Body of pancreas (tissue), 4 donors: ENCODE measurements around the gene SORL1.

ENCODE experiments used
- POLR2A ChIP-seq, 3 donors: fragments of 450-650 bp; IDR thresholded peaks; one replicate each; pipeline ENCODE4 v1.6.1; 2016; ENCODE audit warnings: antibody characterized with exemption in 3 of 3, mild to moderate bottlenecking in 2 of 3
- TF ChIP-seq, protein P1 (sequence below), 7 experiments: fragments of 450-650 bp in 4 of 7; fragments of 200-600 bp in 3 of 7; sonication (generic) in 3 of 7; IDR thresholded peaks; one replicate each; pipeline ENCODE4 v1.5.1; 2016 to 2019; ENCODE audit warnings: antibody characterized with exemption in 7 of 7

DNA sequence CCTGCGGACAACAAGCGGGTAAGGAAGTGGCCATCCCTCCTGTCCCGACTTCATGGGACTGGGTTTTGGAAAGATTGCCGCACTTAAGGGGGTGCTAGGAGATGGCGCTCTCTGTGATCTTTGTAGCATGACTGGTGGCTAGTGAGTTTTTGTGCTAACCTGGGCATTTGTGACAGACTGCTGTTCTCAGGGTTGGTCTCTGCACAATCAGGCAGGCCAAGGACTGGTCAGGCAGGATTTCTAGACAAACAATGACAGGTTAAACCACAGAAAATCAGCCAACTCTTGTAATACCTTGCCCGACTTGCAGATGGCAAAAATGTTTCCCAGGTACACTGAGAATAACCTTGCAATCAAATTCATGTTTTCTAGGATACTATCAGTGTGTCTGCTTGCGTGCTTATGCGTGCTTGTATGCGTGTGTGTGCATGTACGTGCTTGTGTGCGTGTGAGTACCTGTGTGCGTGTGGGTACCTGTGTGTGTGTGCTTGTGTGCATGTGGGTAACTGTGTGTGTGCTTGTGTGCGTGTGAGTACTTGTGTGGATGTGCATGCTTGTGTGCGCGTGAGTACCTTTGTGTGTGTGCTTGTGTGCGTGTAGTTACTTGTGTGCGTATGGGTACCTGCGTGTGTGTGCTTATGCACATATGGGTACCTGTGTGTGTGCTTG is 26.2 kb downstream of the SORL1 start:
- TF ChIP-seq, protein P1, sequence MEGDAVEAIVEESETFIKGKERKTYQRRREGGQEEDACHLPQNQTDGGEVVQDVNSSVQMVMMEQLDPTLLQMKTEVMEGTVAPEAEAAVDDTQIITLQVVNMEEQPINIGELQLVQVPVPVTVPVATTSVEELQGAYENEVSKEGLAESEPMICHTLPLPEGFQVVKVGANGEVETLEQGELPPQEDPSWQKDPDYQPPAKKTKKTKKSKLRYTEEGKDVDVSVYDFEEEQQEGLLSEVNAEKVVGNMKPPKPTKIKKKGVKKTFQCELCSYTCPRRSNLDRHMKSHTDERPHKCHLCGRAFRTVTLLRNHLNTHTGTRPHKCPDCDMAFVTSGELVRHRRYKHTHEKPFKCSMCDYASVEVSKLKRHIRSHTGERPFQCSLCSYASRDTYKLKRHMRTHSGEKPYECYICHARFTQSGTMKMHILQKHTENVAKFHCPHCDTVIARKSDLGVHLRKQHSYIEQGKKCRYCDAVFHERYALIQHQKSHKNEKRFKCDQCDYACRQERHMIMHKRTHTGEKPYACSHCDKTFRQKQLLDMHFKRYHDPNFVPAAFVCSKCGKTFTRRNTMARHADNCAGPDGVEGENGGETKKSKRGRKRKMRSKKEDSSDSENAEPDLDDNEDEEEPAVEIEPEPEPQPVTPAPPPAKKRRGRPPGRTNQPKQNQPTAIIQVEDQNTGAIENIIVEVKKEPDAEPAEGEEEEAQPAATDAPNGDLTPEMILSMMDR (IDR thresholded peaks at IDR 0.05) = no peak
- no peak for TF ChIP-seq POLR2A (IDR thresholded peaks at IDR 0.05)
